ENCODE measurements around the gene MAT2B. TPM values are rescaled to one million over a fixed set of nuclear protein-coding genes. Genes with fewer than 3 reads are reported as not detected.

MAT2B gene
- total RNA-seq, 1 donor from 2014 or later = 79.1 TPM

DNA sequence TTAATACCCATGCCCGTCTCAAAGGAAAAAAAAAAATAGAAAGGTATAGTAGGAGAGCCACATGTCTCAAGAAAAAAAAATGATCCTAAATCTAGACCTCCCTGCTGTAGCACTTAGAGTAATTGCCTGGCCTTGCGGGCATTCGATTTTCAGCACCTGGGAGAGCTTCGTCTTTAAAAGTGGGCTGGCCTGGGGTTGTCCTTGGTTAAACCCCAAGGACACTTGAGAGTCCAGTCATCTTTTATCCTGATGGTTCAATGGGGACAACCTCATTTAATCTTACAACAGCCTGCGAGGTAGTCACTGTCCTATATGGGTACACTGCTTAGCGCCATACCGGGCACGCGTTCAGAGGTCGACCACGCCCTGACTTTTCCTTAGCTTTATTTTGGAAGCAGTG lies 60.1 kb downstream of the MAT2B start:
- H3K9me3 Mint-ChIP-seq = no peaks in the 10 kb centered on the region
- no peak for DNase-seq (ENCODE audit: low read depth, low spot score)
- peaks cover 73% of the 10 kb centered on the region for H3K27me3 Mint-ChIP-seq (ENCODE audit: low read depth)
- H3K27ac Mint-ChIP-seq (ENCODE audit: unreplicated experiment) = no peak overlapping the region
- peak overlapping the region; percentile 68 for H3K4me3 Mint-ChIP-seq
- peaks cover 48% of the 10 kb centered on the region for H3K4me1 Mint-ChIP-seq
- no peaks in the 10 kb centered on the region for H3K36me3 Mint-ChIP-seq (ENCODE audit: low read depth)
- TF ChIP-seq CTCF (conservative IDR thresholded peaks at IDR 0.05) = no peak

DNA sequence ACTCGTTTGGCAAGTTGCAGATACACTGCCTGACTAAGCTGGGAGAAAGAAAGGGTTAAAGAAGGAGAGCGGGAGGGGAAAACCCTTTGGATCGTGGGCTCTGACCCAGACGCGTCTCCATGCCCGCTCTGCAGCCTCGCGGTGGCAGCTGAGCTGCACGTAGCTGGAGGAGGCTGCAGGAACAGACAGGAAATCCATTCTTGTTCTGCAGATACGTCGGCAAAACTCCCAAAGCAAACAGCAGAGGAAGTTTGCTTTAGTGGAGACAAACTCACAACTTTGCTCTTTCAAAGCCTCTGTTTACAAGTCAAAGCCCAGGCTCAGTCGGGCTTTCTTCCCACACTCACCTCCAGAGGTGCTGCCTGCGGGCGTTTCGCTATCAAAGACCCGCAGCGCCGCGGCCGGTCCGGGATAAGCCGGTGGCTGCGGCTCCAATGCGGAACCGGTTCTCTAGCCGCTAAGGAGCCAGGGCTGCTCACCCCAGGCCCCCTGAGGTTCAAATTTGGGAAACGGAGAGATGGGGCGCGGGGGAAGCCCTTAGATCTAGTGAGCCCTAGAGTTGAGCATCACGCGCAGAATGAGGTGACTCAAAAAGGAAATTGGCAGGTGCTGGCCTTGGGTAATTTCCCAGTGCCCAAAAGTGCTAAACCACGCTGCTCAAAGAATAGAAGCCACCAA lies 60.7 kb downstream of the MAT2B start:
- peak overlapping the region; percentile 68 for H3K4me3 Mint-ChIP-seq
- H3K9me3 Mint-ChIP-seq = no peaks in the 10 kb centered on the region
- H3K4me1 Mint-ChIP-seq = peaks cover 48% of the 10 kb centered on the region
- no peak for TF ChIP-seq CTCF (conservative IDR thresholded peaks at IDR 0.05)
- peaks cover 72% of the 10 kb centered on the region for H3K27me3 Mint-ChIP-seq (ENCODE audit: low read depth)
- H3K36me3 Mint-ChIP-seq (ENCODE audit: low read depth) = no peaks in the 10 kb centered on the region
- no peak overlapping the region for H3K27ac Mint-ChIP-seq (ENCODE audit: unreplicated experiment)
- DNase-seq (ENCODE audit: low read depth, low spot score) = peak; percentile 12

DNA sequence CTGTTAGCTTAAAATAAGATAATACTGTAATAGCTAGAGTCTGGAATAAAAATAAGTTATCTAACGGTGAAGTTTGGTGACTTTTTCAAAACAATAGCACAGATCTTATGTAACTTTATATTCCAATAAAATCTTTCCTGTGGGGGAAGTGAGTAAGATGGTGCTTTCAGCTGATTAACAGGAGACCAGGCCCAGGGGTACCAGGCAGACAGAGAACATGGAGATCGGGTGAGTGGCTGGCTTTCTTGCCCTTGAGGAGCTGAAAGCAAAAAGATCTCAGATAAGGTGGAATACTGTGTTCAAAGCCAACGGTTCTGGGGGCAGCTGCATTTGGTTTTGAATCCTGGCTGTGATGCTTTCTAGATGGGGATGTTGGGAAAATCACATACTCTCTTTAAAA lies 61.3 kb downstream of the MAT2B start:
- Mint-ChIP-seq H3K4me3 (peak overlapping the region; percentile 47), H3K36me3 (ENCODE audit: low read depth) (no peaks in the 10 kb centered on the region), H3K27ac (ENCODE audit: unreplicated experiment) (no peak overlapping the region), H3K4me1 (peaks cover 43% of the 10 kb centered on the region), H3K9me3 (no peaks in the 10 kb centered on the region), H3K27me3 (ENCODE audit: low read depth) (peaks cover 67% of the 10 kb centered on the region)
- DNase-seq (ENCODE audit: low read depth, low spot score) = no peak
- TF ChIP-seq CTCF (conservative IDR thresholded peaks at IDR 0.05) = no peak

- Mint-ChIP-seq H3K4me1 (peaks cover 38% of the 10 kb centered on the region), H3K4me3 (peak overlapping the region; percentile 21), H3K27ac (ENCODE audit: unreplicated experiment) (no peak overlapping the region), H3K9me3 (no peaks in the 10 kb centered on the region), H3K27me3 (ENCODE audit: low read depth) (peaks cover 61% of the 10 kb centered on the region), H3K36me3 (ENCODE audit: low read depth) (no peaks in the 10 kb centered on the region)
- no peak for DNase-seq (ENCODE audit: low read depth, low spot score)
- TF ChIP-seq CTCF (conservative IDR thresholded peaks at IDR 0.05) = no peak
Measured at GRCh38 chr5:163567811-163568210, 62.4 kb downstream of the MAT2B start.

Other genes with a start within 250 kb of the MAT2B start
- 194 and 202 TPM in 2 replicates for gene CCNG1, start 68.0 kb upstream of the MAT2B start, total RNA-seq
- 40.7 and 43.7 TPM in 2 replicates for gene NUDCD2, start 45.5 kb upstream of the MAT2B start, total RNA-seq
- 38.5 and 44.4 TPM in 2 replicates for gene HMMR, start 45.0 kb upstream of the MAT2B start, total RNA-seq

All from neural crest cell (in vitro differentiated cells).